Activated CD8-positive, alpha-beta memory T cell treated with anti-CD3 and anti-CD28 coated beads for 1 hour (primary cell): ENCODE data around the gene PLIN4.

ENCODE experiments used
- DNase-seq, 2 donors: peaks; one replicate each; pipeline ENCODE4 v3.0.0-alpha.2; 2020; ENCODE audit warnings: low read depth in 1 of 2; ENCODE audit errors: extremely low read depth in 1 of 2

Gene PLIN4

GRCh38 chr19:4493929-4494690, 24.2 kb downstream of the PLIN4 start:
- no peak for DNase-seq

GRCh38 chr19:4493104-4493928, 25.0 kb downstream of the PLIN4 start:
- DNase-seq, result no peak

GRCh38 chr19:4492337-4493103, 25.8 kb downstream of the PLIN4 start:
- DNase-seq, result no peak

DNA sequence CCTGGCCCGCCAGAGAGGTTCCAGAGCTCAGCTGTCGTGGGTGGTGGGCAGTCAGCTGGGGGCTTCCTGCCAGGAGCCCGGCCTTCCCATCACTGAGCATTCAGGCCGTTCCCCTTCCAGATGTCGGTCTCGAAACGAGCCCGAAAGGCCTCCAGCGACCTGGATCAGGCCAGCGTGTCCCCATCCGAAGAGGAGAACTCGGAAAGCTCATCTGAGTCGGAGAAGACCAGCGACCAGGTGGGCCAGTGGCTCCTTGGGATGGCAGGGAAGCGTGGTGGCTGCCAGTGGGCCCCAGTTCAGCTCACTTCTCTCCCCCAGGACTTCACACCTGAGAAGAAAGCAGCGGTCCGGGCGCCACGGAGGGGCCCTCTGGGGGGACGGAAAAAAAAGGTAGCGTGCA, 26.8 kb downstream of the PLIN4 start:
- DNase-seq, result no peak

DNA sequence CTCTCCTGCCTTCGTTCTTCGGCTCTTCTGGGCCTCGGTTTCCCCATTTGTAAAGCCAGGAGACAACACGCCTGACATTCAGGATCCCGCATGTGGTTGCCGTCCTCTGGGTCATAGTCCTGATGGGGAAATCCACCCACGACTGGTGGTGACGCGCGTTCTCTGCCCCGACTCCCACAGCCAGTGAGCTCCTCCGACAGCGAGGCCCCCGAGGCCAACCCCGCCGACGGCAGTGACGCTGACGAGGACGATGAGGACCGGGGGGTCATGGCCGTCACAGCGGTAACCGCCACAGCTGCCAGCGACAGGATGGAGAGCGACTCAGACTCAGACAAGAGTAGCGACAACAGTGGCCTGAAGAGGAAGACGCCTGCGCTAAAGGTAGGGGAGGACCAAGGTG, 29.8 kb downstream of the PLIN4 start:
- DNase-seq, result no peak

DNA sequence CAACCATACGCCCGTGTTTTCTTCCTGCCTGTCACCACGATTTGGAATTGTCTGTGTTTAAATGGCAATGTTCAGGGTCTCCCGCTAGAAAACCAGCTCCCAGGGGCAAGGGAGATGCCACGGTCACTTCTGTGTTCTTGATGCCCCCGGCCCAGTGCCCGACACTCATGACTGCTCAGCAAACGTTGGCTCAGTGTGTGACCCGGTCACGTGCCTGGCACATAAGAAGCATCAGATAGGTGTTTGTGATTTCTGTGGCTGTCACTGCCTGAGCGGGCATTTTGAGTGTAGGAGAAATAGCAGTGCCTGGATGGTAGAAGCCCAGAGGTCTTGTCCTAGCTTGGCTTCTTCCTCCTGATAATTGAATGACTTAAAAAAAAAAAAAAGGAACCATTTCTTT, 30.7 kb downstream of the PLIN4 start:
- no peak for DNase-seq

- no peak for DNase-seq
Observed at GRCh38 chr19:4483385-4483784, 34.9 kb downstream of the PLIN4 start.

- DNase-seq, result no peak
Observed at GRCh38 chr19:4482721-4483364, 35.4 kb downstream of the PLIN4 start.

DNA sequence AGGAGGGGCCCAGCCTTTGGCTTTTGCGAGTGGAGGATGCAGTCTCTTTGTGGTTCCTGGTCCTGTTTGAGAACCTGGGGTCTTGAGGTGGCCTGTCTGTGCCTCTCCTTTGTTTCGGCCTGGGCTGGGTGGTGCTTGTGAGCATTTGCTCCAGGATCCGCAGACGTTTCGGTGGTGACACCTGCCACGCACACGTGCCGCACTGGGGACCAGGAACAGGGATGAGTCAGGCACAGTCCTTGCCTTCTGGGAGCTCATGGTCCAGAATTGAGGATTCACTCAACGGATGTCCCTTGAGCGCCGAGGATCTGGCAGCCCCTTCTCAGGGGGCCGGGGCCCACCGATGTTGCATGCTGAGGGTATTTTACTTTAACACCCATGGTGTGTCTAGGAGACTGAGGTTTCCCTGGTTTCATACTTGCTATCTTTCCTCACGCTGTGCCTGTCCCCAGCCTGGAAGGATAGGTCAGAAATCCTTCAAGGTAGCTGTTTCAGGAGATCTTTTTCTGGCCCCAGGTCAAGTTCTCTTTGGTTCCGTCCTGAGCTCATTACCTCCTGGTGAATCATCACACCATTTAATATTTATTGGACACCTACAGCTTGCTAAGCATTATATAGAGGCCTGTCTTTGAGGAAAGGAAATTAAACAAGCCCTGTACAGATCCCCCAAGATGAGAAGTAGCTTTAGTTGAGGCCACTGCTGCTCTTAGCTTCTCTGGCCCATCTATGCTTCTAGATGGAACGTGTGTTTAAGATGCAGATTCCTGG, 41.1 kb downstream of the PLIN4 start:
- no peak for DNase-seq

- no peak for DNase-seq
Observed at GRCh38 chr19:4474514-4475022, 43.7 kb downstream of the PLIN4 start.

- DNase-seq, result no peak
Observed at GRCh38 chr19:4473763-4474513, 44.3 kb downstream of the PLIN4 start.

GRCh38 chr19:4473011-4473762, 45.1 kb downstream of the PLIN4 start:
- no peak for DNase-seq

GRCh38 chr19:4472174-4472974, 45.9 kb downstream of the PLIN4 start, which contains the start of gene HDGFL2:
TSS of gene HDGFL2 (plus strand) at chr19:4472297. CDS start at chr19:4472351, 54 bp downstream.
- DNase-seq, result peak in 1 of 2 donors; percentile 94

DNA sequence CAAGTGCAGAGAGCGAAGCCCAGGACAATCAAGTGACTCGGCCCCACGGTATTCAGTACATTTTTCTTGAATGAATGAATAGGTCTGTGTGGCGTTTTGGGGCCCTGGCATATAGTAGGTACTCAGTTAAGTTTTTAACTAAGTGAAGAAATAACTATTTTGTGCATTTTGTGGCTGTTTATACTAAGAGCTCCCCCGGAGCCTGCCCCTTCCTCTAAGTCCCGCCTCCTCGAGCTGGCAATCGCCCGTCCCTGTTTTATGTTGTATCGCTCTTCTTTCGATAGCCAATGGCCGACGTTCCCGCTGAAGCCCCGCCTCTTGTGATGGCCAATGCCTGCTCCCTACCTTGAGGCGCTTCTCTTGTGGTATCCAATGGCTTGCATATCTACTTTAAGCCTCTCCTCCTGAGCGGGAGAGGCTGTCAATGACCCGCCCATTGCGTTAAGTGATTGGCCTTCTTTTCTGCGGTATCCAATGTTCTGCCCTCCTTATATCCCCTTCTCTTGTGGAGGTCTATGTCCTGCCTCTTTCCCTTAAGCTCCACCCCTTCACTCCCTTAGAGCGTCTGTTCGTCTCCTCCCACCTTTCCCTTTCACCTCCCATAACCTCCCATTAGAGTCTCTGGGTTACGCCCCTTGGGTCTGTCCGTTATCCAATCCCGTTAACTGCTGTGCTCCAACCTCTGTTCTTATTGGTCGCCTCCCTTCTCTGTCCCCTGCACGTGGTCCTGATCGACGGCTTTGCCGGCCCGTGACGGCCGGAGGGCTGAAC, 46.7 kb downstream of the PLIN4 start:
- peak; percentile 87 to 96 for DNase-seq

GRCh38 chr19:4467835-4468234, 50.5 kb downstream of the PLIN4 start:
- DNase-seq, result no peak

GRCh38 chr19:4464815-4465581, 53.3 kb downstream of the PLIN4 start:
- DNase-seq, result no peak
